ENCODE data around the gene ERC2. TPM values are rescaled to one million over a fixed set of nuclear protein-coding genes. Genes with fewer than 3 reads are reported as not detected.

Gene ERC2
- total RNA-seq, 6 donors from 2014 or later: 0.67 to 14.7 (median 1.3) TPM

GRCh38 chr3:55482496-55483195, 985.6 kb downstream of the ERC2 start:
- no peak for TF ChIP-seq POLR2A (IDR thresholded peaks at IDR 0.05)
- 33 to 39% methylated on average over 31 to 33 of the region's 38 CpGs for WGBS, 2 donors
- H3K4me3 ChIP-seq: peak overlapping the region in 2 of 4 donors; percentile 37 to 38
- ATAC-seq (ENCODE audit: low FRiP score in 2 of 2) (no peak), DNase-seq (peak in 1 of 2 donors; percentile 85)
- H3K4me1 ChIP-seq: peaks cover 5 to 45% (median 24%) of the 10 kb centered on the region in 4 donors
- H3K36me3 ChIP-seq: no peaks in the 10 kb centered on the region
- no peaks in the 10 kb centered on the region for H3K9me3 ChIP-seq
- H3K27me3 ChIP-seq: peaks cover 0 to 5% (median 1%) of the 10 kb centered on the region in 4 donors
- no peak overlapping the region for H3K27ac ChIP-seq

DNA sequence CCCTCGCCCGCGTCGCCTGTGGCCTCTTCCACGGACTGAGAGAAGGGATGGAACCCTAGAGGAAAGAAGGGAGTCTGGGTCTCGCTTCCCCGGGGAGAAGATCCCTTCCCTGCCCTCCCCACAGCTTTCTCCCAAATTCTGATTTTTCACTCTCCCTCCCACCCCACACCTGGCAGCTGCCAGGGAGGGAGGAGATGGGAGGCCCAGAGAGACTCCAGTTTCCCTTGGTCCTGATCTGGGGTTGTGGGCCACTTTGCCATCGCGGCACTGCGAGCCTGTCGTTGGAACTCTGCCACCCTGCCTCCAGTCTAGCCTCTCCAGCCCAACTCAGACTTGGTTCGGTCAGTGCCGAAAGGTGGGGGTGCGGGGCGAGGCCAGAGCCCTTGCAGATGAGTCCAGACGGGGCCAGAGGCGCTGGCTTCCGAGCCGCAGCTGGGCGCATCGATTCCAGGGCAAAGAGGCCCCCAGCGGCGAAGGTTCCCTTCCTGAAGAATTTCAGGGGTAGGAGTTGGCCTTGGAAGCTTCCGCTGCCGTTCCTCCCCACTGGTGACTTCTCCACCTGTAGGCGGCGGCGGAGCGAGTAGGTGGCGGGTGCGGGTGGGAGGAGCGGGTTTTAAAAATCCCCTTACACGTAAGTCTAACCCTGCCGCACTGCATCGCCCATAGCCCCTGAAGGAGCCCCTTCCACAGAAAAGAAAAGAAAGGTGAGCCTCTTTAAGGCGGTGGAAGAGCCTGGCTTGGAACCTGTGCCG, 986.3 kb downstream of the ERC2 start:
- Histone ChIP-seq H3K27me3 (peaks cover 0 to 5% (median 1%) of the 10 kb centered on the region in 4 donors), H3K36me3 (no peaks in the 10 kb centered on the region), H3K9me3 (no peaks in the 10 kb centered on the region), H3K27ac (no peak overlapping the region), H3K4me3 (peak overlapping the region in 3 of 4 donors; percentile 32 to 38 (median 37)), H3K4me1 (peaks cover 5 to 37% (median 23%) of the 10 kb centered on the region in 4 donors)
- WGBS, 2 donors: 20 to 26% methylated on average over 25 to 37 of the region's 37 CpGs
- DNase-seq (peak in 1 of 2 donors; percentile 74), ATAC-seq (ENCODE audit: low FRiP score in 2 of 2) (no peak)
- TF ChIP-seq CTCF (IDR thresholded peaks at IDR 0.05): no peak

DNA sequence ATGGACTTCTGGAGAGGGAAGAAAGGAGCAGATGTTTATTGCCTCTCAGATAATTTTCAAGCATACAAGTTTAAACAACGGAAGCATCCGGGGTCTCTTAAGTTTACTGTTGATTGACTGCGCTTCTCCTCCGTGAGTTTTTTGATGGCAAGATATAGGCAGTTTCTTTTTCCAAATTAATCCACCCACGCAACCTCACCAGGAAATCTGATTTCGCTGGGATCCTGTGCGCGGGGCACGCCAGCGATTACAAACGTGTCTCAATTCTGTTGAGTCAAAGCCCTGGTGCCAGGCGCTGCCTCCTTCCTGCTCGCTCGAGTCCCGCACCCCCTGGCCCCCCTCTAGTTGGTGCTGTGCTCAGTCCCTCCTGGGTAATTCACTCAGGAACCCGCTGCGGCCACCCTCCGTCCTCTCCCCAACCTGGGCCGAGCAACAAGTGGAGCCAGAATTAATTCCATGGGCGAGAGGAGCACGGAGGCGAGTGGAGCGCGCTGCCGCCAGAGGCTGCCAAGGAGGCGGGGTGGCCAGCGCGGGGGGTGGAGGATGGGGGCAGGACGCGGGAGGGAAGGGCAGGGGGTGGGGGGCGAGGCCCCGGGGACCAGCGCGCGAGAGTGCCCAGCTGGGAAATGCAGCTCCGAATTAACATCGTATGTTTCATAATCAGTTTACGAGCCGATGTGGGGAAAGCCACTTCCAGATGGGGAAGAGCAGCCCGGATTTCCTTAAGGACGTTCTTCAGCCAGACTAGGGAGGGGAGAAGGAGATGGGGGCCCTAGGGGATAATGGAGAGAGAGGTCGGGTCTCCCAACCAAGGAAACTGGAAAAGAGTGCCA, 987.1 kb downstream of the ERC2 start:
- WGBS, 2 donors: 10 to 13% methylated on average over 18 to 36 of the region's 42 CpGs
- H3K4me3 ChIP-seq: peak overlapping the region in 3 of 4 donors; percentile 32 to 38 (median 37)
- H3K4me1 ChIP-seq: peaks cover 5 to 30% (median 21%) of the 10 kb centered on the region in 4 donors
- no peak overlapping the region for H3K27ac ChIP-seq
- TF ChIP-seq CTCF (IDR thresholded peaks at IDR 0.05) (no peak), EP300 (IDR thresholded peaks at IDR 0.05) (no peak), POLR2AphosphoS5 (IDR thresholded peaks at IDR 0.05) (no peak), POLR2A (IDR thresholded peaks at IDR 0.05) (no peak)
- no peak for ATAC-seq (ENCODE audit: low FRiP score in 2 of 2)
- no peaks in the 10 kb centered on the region for H3K36me3 ChIP-seq
- H3K27me3 ChIP-seq: peaks cover 0 to 4% (median 1%) of the 10 kb centered on the region in 4 donors
- no peaks in the 10 kb centered on the region for H3K9me3 ChIP-seq
- peak; percentile 29 to 85 for DNase-seq

DNA sequence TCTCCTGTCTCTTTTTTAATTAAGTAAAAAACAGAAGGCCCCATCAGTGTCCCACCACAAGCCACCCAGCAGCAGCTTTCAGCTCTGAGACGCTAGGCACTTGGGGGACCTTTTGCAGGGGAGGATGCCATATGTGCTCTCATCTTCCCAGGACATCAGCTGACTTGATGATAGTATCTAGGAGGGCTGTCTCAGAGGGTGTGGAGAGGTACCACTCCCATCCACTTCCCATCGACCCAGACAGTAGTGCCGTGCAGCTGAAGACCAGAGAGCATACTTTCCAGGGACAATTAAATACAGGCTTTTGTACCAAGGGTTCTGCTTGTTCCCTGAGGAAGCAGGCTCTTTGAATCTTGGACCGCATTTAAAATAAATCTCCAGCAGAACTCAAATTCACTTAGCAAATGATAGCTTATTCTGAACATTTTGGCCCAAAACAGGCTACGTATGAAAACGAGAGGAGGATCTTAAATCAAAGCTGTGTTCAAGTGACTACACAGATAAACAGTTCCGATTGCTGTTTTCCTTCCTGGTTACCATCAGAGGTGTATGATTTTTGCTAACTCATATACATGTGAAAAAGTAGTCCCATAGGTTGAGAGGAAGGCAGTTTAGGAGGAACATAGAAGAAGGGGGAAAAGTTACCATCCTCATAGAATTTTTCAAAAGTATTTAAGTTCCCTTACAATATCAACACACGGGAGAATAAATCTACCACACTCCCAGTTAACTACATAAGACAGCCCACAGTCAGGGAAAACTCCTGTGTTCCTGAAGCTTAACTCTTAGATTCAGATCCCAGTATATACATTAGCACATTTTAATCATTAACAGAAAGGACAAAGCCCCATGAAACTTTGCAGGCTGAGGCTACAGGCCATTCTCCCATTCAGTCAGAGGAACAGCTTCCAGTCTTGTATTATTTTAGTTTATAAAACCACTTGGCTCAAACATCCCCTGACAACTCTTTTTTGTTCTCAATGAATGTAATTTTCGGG, 990.7 kb downstream of the ERC2 start:
- Histone ChIP-seq H3K27me3 (no peaks in the 10 kb centered on the region), H3K36me3 (no peaks in the 10 kb centered on the region), H3K4me3 (no peak overlapping the region), H3K4me1 (peaks cover under 1 to 15% (median 11%) of the 10 kb centered on the region in 4 donors), H3K27ac (no peak overlapping the region), H3K9me3 (no peaks in the 10 kb centered on the region)
- ATAC-seq (ENCODE audit: low FRiP score in 2 of 2) (no peak), DNase-seq (no peak)
- no peak for TF ChIP-seq CTCF (IDR thresholded peaks at IDR 0.05)
- no peak for TF ChIP-seq EP300 (IDR thresholded peaks at IDR 0.05)
- no peak for TF ChIP-seq POLR2AphosphoS5 (IDR thresholded peaks at IDR 0.05)
- TF ChIP-seq POLR2A (IDR thresholded peaks at IDR 0.05): no peak
- WGBS, 2 donors: 65 to 67% methylated on average over 8 to 9 of the region's 9 CpGs

All from upper lobe of left lung (tissue), 6 donors.